ENCODE data around the gene ISL1. TPM values are rescaled to one million over a fixed set of nuclear protein-coding genes. Genes with fewer than 3 reads are reported as not detected.
A peak's percentile ranks its signal among the peaks of the same experiment; 100 is the strongest.

The ISL1 gene
- total RNA-seq (2021) (11.1 and 11.8 TPM in 2 replicates), Bru-seq, nascent RNA (percentile 83 among the genes with signal in this experiment), BruChase-seq, experiment 1, labeled RNA remaining after a 2-hour chase (percentile 73 among the genes with signal in this experiment), BruChase-seq, experiment 2, labeled RNA remaining after a 6-hour chase (percentile 59 among the genes with signal in this experiment)
- long read RNA-seq, transcript ISL1-201 (6 exons, 2,459 nt), result major isoform, 21 of 24 reads
- long read RNA-seq, partial matches to known transcripts, result 2 of 24 reads
- long read RNA-seq, other reads (novel, unspliced or antisense), result 1 of 24 reads

- H3K4me3 ChIP-seq (ENCODE audit: low read depth, low read length, poor library complexity, severe bottlenecking), result peak within 1 kb of the TSS; percentile 87
- peak within 1 kb of the TSS; percentile 91 for H3K27ac ChIP-seq (ENCODE audit: low read depth, low read length, poor library complexity, severe bottlenecking)
- no peaks in the 10 kb centered on the region for H3K9me3 ChIP-seq (ENCODE audit: low read depth, low read length, poor library complexity, severe bottlenecking)
- CTCF ChIA-PET, result no interaction called here
- no peaks in the 10 kb centered on the region for H3K27me3 ChIP-seq (replicated peaks; ENCODE audit: insufficient read depth, low read depth, low read length, poor library complexity)
- no peak for TF ChIP-seq CTCF (conservative IDR thresholded peaks at IDR 0.05; ENCODE audit: low read depth, low read length)
- TF ChIP-seq EZH2 (IDR thresholded peaks at IDR 0.05; ENCODE audit: borderline replicate concordance, low read depth, low read length, poor library complexity, severe bottlenecking), result no peak
- BruUV-seq (replicated peaks), result no TSS peak
- intact Hi-C loops (cut with micrococcal nuclease; ENCODE audit: unreplicated experiment), result loop anchor here (2.0 to 10.0 kb wide), 4 partner anchors 624 to 1271 kb away; no protein-coding TSS in a partner anchor
- peaks cover 7% of the 10 kb centered on the region for H3K4me1 ChIP-seq (ENCODE audit: insufficient read depth, low read length, poor library complexity, severe bottlenecking)
- peak; percentile 97 for DNase-seq (ENCODE audit: low spot score)
- POLR2A ChIA-PET (ENCODE audit: low non-redundant PET), result interaction anchor here (0.7 kb wide), 1 partner anchor 24 kb away, joined by 3 read pairs; no protein-coding TSS in a partner anchor
- H3K36me3 ChIP-seq (ENCODE audit: insufficient read depth, low read length, poor library complexity, severe bottlenecking), result no peaks in the 10 kb centered on the region
Observed at GRCh38 chr5:51383131-51384121, at the start of gene ISL1. ISL1 (plus strand) TSS chr5:51383448; CDS start chr5:51383672, 224 bp downstream.

- intact Hi-C loops (cut with micrococcal nuclease; ENCODE audit: unreplicated experiment), result no loop called here
- Histone ChIP-seq H3K4me1 (ENCODE audit: insufficient read depth, low read length, poor library complexity, severe bottlenecking) (no peaks in the 10 kb centered on the region), H3K4me3 (ENCODE audit: low read depth, low read length, poor library complexity, severe bottlenecking) (no peak overlapping the region), H3K27ac (ENCODE audit: low read depth, low read length, poor library complexity, severe bottlenecking) (no peak overlapping the region), H3K9me3 (ENCODE audit: low read depth, low read length, poor library complexity, severe bottlenecking) (no peaks in the 10 kb centered on the region), H3K36me3 (ENCODE audit: insufficient read depth, low read length, poor library complexity, severe bottlenecking) (no peaks in the 10 kb centered on the region), H3K27me3 (replicated peaks; ENCODE audit: insufficient read depth, low read depth, low read length, poor library complexity) (no peaks in the 10 kb centered on the region)
- TF ChIP-seq CTCF (conservative IDR thresholded peaks at IDR 0.05; ENCODE audit: low read depth, low read length), result no peak
- TF ChIP-seq EZH2 (IDR thresholded peaks at IDR 0.05; ENCODE audit: borderline replicate concordance, low read depth, low read length, poor library complexity, severe bottlenecking), result no peak
- no peak for DNase-seq (ENCODE audit: low spot score)
- ChIA-PET CTCF (no interaction called here), POLR2A (ENCODE audit: low non-redundant PET) (no interaction called here)
- no TSS peak for BruUV-seq (replicated peaks)
Observed at GRCh38 chr5:51336878-51337277, 46.4 kb upstream of the ISL1 start.

- intact Hi-C loops (cut with micrococcal nuclease; ENCODE audit: unreplicated experiment), result loop anchor here (10.0 kb wide), 1 partner anchor 380 kb away; no protein-coding TSS in a partner anchor
- Histone ChIP-seq H3K9me3 (ENCODE audit: low read depth, low read length, poor library complexity, severe bottlenecking) (peaks cover 3% of the 10 kb centered on the region), H3K4me1 (ENCODE audit: insufficient read depth, low read length, poor library complexity, severe bottlenecking) (no peaks in the 10 kb centered on the region), H3K4me3 (ENCODE audit: low read depth, low read length, poor library complexity, severe bottlenecking) (no peak overlapping the region), H3K27me3 (replicated peaks; ENCODE audit: insufficient read depth, low read depth, low read length, poor library complexity) (no peaks in the 10 kb centered on the region), H3K27ac (ENCODE audit: low read depth, low read length, poor library complexity, severe bottlenecking) (no peak overlapping the region), H3K36me3 (ENCODE audit: insufficient read depth, low read length, poor library complexity, severe bottlenecking) (no peaks in the 10 kb centered on the region)
- no TSS peak for BruUV-seq (replicated peaks)
- ChIA-PET POLR2A (ENCODE audit: low non-redundant PET) (no interaction called here), CTCF (no interaction called here)
- DNase-seq (ENCODE audit: low spot score), result no peak
- TF ChIP-seq CTCF (conservative IDR thresholded peaks at IDR 0.05; ENCODE audit: low read depth, low read length) (no peak), EZH2 (IDR thresholded peaks at IDR 0.05; ENCODE audit: borderline replicate concordance, low read depth, low read length, poor library complexity, severe bottlenecking) (no peak)
Observed at GRCh38 chr5:51345106-51345505, 38.1 kb upstream of the ISL1 start.
